Panc1 (cell line): ENCODE data around the gene COL6A1.

Experiments used
- POLR2AphosphoS5 ChIP-seq: IDR thresholded peaks from 2 replicates; pipeline ENCODE4 v1.6.1; 2012; ENCODE audit warnings: mild to moderate bottlenecking, low read depth, low read length, moderate library complexity
- SIN3A ChIP-seq: IDR thresholded peaks from 2 replicates; pipeline ENCODE4 v1.6.1; 2012; ENCODE audit warnings: low read depth, mild to moderate bottlenecking, low read length, moderate library complexity, borderline replicate concordance; ENCODE audit not compliant: insufficient read depth
- TF ChIP-seq, protein P1 (sequence below): fragments of 450-650 bp; IDR thresholded peaks from 2 replicates; pipeline ENCODE4 v1.5.1; 2017; ENCODE audit warnings: mild to moderate bottlenecking
- TF ChIP-seq, protein P2 (sequence below), 2 experiments: IDR thresholded peaks; 2 replicates each; pipeline ENCODE4 v1.6.1; 2011 to 2012; ENCODE audit warnings: low read depth in 2 of 2, control low read depth in 1 of 2, low read length in 1 of 2, mild to moderate bottlenecking in 1 of 2, moderate library complexity in 1 of 2; ENCODE audit not compliant: insufficient read depth in 1 of 2

DNA sequence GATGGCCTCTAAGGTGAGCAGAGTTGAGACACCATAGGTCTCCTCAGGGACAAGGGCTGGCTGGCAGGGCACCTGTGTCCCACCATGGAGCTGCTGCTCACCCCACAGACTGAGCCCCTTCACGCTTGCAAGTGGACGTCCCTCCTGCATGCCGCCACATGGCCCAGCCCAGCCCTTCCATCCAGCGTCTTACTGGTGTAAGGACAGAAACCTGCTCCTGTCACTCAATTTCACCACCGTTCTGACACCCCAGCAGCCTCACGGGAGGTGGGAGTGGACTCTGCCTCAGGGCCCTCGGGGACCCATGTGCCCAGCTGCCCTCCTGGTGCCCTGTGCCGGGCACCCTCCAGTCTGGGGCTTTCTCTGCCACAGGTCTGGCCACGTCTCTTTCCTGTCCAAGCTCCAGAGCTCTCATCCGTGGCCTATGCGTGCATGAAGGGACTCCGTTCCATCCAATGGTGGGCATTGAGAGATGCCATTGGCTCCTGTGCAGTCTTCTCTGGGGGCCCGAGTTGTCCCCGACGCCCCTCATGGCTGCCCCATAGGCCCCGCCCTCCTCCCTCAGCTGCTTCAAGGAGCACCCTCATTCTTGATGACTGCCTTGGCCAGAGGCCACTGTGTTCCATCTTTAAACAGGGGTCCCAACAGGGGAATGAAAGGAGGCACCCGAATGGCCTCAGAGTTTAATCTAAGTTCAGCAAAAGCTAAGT lies 42.6 kb upstream of the COL6A1 start:
- TF ChIP-seq, protein P1, sequence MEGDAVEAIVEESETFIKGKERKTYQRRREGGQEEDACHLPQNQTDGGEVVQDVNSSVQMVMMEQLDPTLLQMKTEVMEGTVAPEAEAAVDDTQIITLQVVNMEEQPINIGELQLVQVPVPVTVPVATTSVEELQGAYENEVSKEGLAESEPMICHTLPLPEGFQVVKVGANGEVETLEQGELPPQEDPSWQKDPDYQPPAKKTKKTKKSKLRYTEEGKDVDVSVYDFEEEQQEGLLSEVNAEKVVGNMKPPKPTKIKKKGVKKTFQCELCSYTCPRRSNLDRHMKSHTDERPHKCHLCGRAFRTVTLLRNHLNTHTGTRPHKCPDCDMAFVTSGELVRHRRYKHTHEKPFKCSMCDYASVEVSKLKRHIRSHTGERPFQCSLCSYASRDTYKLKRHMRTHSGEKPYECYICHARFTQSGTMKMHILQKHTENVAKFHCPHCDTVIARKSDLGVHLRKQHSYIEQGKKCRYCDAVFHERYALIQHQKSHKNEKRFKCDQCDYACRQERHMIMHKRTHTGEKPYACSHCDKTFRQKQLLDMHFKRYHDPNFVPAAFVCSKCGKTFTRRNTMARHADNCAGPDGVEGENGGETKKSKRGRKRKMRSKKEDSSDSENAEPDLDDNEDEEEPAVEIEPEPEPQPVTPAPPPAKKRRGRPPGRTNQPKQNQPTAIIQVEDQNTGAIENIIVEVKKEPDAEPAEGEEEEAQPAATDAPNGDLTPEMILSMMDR, result no peak
- TF ChIP-seq POLR2AphosphoS5 (no peak), SIN3A (no peak)
- TF ChIP-seq, protein P2, sequence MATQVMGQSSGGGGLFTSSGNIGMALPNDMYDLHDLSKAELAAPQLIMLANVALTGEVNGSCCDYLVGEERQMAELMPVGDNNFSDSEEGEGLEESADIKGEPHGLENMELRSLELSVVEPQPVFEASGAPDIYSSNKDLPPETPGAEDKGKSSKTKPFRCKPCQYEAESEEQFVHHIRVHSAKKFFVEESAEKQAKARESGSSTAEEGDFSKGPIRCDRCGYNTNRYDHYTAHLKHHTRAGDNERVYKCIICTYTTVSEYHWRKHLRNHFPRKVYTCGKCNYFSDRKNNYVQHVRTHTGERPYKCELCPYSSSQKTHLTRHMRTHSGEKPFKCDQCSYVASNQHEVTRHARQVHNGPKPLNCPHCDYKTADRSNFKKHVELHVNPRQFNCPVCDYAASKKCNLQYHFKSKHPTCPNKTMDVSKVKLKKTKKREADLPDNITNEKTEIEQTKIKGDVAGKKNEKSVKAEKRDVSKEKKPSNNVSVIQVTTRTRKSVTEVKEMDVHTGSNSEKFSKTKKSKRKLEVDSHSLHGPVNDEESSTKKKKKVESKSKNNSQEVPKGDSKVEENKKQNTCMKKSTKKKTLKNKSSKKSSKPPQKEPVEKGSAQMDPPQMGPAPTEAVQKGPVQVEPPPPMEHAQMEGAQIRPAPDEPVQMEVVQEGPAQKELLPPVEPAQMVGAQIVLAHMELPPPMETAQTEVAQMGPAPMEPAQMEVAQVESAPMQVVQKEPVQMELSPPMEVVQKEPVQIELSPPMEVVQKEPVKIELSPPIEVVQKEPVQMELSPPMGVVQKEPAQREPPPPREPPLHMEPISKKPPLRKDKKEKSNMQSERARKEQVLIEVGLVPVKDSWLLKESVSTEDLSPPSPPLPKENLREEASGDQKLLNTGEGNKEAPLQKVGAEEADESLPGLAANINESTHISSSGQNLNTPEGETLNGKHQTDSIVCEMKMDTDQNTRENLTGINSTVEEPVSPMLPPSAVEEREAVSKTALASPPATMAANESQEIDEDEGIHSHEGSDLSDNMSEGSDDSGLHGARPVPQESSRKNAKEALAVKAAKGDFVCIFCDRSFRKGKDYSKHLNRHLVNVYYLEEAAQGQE (IDR thresholded peaks at IDR 0.05; ENCODE audit: insufficient read depth in 1 of 2, low read depth in 2 of 2, low read length in 1 of 2), result no peak
